ENCODE data around the gene TRIM2.

TRIM2 gene

GRCh38 chr4:153223930-153224329 is 19.7 kb downstream of the TRIM2 start:
- no peak for DNase-seq

GRCh38 chr4:153224474-153224873 is 20.2 kb downstream of the TRIM2 start:
- DNase-seq: no peak

GRCh38 chr4:153227469-153228075 is 23.3 kb downstream of the TRIM2 start:
- DNase-seq: no peak

GRCh38 chr4:153228512-153229140 is 24.4 kb downstream of the TRIM2 start:
- DNase-seq: no peak

GRCh38 chr4:153229545-153229944 is 25.3 kb downstream of the TRIM2 start:
- no peak for DNase-seq

GRCh38 chr4:153232768-153233167 is 28.5 kb downstream of the TRIM2 start:
- no peak for DNase-seq

GRCh38 chr4:153233761-153234371 is 29.6 kb downstream of the TRIM2 start:
- no peak for DNase-seq

- DNase-seq: no peak
Observed at GRCh38 chr4:153234885-153235284, 30.6 kb downstream of the TRIM2 start.

- DNase-seq: no peak
Observed at GRCh38 chr4:153238135-153238919, 34.1 kb downstream of the TRIM2 start.

GRCh38 chr4:153239409-153239808 is 35.2 kb downstream of the TRIM2 start:
- no peak for DNase-seq

- no peak for DNase-seq
Observed at GRCh38 chr4:153241295-153241694, 37.1 kb downstream of the TRIM2 start.

GRCh38 chr4:153241970-153242838 is 38.0 kb downstream of the TRIM2 start:
- no peak for DNase-seq

- no peak for DNase-seq
Observed at GRCh38 chr4:153242839-153243324, 38.6 kb downstream of the TRIM2 start.

- no peak for DNase-seq
Observed at GRCh38 chr4:153243468-153243867, 39.2 kb downstream of the TRIM2 start.

- DNase-seq: no peak
Observed at GRCh38 chr4:153244969-153245368, 40.7 kb downstream of the TRIM2 start.

- DNase-seq: no peak
Observed at GRCh38 chr4:153245775-153246174, 41.5 kb downstream of the TRIM2 start.

GRCh38 chr4:153246446-153247115 is 42.3 kb downstream of the TRIM2 start:
- DNase-seq: no peak

GRCh38 chr4:153247116-153247490 is 42.9 kb downstream of the TRIM2 start:
- DNase-seq: no peak

- DNase-seq: no peak
Observed at GRCh38 chr4:153248641-153249198, 44.5 kb downstream of the TRIM2 start.

- peak; percentile 89 for DNase-seq
Observed at GRCh38 chr4:153249199-153250041, 45.2 kb downstream of the TRIM2 start.

- no peak for DNase-seq
Observed at GRCh38 chr4:153252122-153252521, 47.9 kb downstream of the TRIM2 start.

Data from CD4-positive, alpha-beta T cell treated with Interleukin-10 for 1 hour (primary cell).